Sciatic nerve (tissue), 2 donors: ENCODE results near the gene UGT8. TPM values are rescaled to one million over a fixed set of nuclear protein-coding genes. Genes with fewer than 3 reads are reported as not detected.
"Not testable (repeated sequence)": the region's sequence is repeated elsewhere in the genome, so short reads cannot be mapped to it uniquely, and the experiment has no call there.

Source experiments
- ATAC-seq: fragments of 200-7000 bp; cut with Tn5 transposase; one replicate; pipeline ENCODE4 v1.9.1; 2020; ENCODE audit warnings: mild to moderate bottlenecking, moderate library complexity
- DNase-seq: peaks from one replicate; pipeline ENCODE4 v3.0.0-alpha.2; 2020; ENCODE audit warnings: low spot score
- intact Hi-C: fragments of 100-400 bp; cut with DNase I; formaldehyde crosslinking; loops from one replicate; pipeline ENCODE4 v1.14.2; 2022
- total RNA-seq: library from RNA; stranded (reverse); fragmentation: NEBNext Ultra II Directional; extraction: Animal tissue kit (Norgen Biotek cat#: 25700); gene quantifications from one replicate; pipeline ENCODE4 v1.2.1, GENCODE V29; 2021
- donor health status: DM: no; HTN: no; CAD: no.
- donor health status: DM: no; HTN: no; CAD: no.

The UGT8 gene
- total RNA-seq, result 85.1 TPM

DNA sequence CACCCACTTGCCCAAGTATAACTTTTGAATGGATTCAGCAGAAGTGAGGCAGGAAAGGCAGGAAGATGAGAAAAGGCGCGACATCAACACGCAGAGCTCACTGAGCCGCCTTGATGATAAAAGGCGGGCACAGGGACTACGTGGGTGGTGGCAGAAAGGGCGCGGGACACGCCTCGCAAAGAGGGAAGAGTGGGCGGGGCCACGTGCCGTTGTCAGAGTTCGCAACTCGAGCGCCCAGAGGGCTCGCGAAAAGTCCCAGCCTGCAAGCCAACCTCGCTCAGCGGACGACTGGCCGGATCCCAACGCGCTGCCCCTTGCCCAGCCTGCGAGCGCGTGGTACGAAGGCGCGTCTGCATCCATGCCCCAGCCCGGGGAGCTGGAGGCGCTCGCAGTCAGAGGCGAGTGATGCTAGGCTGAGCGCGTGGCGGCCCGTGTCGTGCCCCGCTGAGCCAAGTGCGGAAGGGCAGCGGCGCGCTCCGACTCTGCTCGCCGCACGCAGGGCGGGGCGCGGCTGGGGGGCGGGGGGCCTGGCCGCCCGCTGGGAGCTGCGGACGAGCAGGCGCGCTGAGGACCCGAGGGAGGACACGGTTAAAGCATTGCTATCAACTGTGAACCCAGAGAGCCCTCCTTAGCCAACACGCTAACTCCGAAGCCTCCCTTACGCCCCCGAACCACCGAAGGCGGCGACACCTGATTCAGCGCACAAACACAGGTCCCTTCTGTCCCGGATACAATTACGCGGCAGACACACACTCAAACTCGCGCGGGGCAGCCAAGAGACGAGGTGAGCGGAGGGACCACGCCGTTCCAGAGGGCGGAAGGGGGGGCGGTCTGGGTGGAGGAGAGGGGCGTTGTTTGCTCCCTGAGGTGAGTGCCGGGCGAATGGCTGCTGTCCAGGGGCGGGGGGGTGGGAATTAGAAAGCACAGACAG lies at the start of gene UGT8:
UGT8 (plus strand) TSS at position 617 of the 931 bp plus-strand sequence. CDS start 24,074 bp downstream, outside the sequence.
- intact Hi-C loops, result no loop called here
- ATAC-seq (peak; percentile 59), DNase-seq (peak; percentile 78)

- intact Hi-C loops, result no loop called here
- no peak for DNase-seq
- no peak for ATAC-seq
Observed at GRCh38 chr4:114549638-114550037, 49.0 kb upstream of the UGT8 start.

- DNase-seq, result no peak
- ATAC-seq, result no peak
- intact Hi-C loops, result no loop called here
Observed at GRCh38 chr4:114558446-114559020, 40.1 kb upstream of the UGT8 start.

- ATAC-seq (no peak), DNase-seq (no peak)
- intact Hi-C loops, result no loop called here
Observed at GRCh38 chr4:114561590-114561989, 37.0 kb upstream of the UGT8 start.

- ATAC-seq (no peak), DNase-seq (no peak)
- intact Hi-C loops, result no loop called here
Observed at GRCh38 chr4:114562176-114562904, 36.3 kb upstream of the UGT8 start.

GRCh38 chr4:114563536-114564315 lies 34.9 kb upstream of the UGT8 start:
- no peak for ATAC-seq
- no peak for DNase-seq
- intact Hi-C loops, result no loop called here

GRCh38 chr4:114577386-114577785 lies 21.2 kb upstream of the UGT8 start:
- intact Hi-C loops, result no loop called here
- no peak for ATAC-seq
- no peak for DNase-seq

DNA sequence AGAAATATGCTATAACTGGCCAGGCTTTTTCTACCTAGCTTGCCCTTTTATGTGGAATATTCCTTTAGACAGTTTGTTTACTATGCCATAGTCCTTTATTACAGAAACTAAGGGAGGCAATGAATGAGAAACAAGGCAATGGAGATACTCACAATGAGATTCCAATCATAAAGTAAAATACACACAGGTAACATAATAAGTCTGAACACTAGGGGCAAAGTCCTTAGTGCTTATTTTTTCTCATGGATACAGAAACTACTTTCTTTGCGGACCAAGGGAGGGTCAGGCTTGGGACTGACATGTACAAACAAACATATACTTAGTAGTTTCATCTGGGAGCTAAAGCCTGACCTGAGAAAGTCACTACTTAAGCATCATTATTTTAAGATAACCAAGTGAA lies 16.0 kb upstream of the UGT8 start:
- intact Hi-C loops, result no loop called here
- DNase-seq (no peak), ATAC-seq (no peak)

DNA sequence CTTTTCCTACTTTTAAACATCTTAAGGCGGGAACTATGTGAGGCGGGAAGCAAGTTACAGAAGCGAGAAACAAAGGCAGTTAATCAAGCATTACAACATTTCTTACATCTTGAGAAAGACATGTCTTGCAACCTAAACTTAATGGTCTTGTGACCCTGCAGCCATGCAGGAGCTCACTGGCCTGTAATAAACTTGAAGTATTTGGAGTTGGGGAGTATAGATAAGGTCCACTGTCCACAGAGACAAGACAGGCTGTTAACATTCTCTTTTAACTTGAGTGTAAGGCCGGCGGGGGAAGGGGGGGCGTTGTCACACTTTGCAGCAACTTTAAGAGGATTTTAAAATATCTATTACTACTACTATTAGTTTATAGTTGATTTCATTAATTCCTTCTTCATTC lies 10.3 kb upstream of the UGT8 start:
- intact Hi-C loops, result no loop called here
- no peak for DNase-seq
- no peak for ATAC-seq

DNA sequence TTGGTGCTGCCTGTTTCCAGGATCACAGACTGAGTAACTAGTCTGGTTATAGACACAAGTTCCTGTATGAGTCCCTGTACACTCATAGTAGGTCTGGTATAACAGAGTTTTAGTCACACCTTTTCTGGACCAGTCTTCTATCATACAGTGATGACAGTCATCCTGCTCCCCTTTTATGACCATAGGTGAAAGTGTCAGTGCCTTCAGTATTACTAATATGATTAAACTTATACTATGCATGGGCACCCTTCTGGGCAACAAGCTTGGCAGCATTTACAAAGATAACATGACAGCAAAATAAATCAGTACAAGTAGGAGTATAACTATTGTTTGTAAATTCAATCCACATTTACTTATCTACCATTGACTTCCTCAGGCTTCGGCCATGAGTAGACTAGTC lies 8.2 kb upstream of the UGT8 start:
- intact Hi-C loops, DNase-seq, ATAC-seq: not testable (repeated sequence)

GRCh38 chr4:114593526-114593925 lies 5.1 kb upstream of the UGT8 start:
- DNase-seq (no peak), ATAC-seq (no peak)
- intact Hi-C loops, result no loop called here

GRCh38 chr4:114595207-114595606 lies 3.4 kb upstream of the UGT8 start:
- ATAC-seq (no peak), DNase-seq (no peak)

DNA sequence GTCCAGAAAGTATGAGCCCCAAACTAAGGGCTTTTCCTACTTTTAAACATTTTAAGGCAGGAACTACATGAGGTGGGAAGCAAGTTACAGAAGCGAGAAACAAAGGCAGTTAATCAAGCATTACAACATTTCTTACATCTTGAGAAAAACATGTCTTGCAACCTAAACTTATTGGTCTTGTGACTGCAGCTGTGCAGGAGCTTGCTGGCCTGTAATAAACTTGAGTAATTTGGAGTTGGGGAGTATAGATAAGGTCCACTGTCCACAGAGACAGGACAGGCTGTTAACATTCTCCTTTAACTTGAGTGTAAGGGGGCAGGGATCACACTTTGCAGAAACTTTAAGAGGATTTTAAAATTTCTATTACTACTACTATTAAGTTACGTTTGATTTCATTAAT lies 2.7 kb upstream of the UGT8 start:
- intact Hi-C loops, result no loop called here
- ATAC-seq, result no peak
- no peak for DNase-seq

More at GRCh38 chr4:114595207-114595606, 3.4 kb upstream of the UGT8 start:
- intact Hi-C loops, result no loop called here

GRCh38 chr4:114597410-114598115 lies 1.0 kb upstream of the UGT8 start:
- no peak for DNase-seq
- no peak for ATAC-seq
- intact Hi-C loops, result no loop called here

DNA sequence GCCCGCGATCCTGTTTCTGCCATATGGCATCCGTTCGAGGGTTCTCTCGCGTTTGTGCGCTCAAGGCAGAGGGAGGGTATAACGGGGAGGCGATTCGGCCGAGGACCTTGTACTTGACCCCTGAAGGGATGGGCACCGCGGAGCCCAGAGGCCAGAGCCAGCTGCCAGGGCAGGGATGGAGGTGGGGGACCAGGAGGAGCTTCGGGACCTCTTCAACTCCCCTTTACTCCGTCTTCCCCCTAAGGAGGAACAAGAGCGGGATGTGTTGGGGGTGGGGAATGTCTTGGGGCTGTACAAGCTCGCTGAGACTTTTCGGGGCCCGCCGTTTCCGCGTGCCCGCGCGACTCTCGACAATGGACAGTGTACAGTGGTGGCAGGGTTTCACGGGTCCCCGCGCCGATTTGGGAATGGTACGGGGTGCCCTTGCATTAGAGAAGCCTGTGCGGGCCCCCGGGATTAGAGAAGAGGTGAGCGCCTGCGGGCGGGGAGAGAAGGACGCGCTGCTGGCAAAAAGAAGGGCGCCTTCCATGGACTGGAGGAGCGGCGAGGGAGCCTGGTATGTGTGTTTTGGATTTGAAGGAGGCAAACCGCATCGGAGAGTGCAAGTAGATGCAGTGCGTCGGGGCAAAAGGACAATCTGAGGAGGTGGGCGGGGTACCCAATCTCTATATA lies 760 bp downstream of the UGT8 start:
- no peak for DNase-seq
- ATAC-seq, result peak; percentile 65
- intact Hi-C loops, result no loop called here

DNA sequence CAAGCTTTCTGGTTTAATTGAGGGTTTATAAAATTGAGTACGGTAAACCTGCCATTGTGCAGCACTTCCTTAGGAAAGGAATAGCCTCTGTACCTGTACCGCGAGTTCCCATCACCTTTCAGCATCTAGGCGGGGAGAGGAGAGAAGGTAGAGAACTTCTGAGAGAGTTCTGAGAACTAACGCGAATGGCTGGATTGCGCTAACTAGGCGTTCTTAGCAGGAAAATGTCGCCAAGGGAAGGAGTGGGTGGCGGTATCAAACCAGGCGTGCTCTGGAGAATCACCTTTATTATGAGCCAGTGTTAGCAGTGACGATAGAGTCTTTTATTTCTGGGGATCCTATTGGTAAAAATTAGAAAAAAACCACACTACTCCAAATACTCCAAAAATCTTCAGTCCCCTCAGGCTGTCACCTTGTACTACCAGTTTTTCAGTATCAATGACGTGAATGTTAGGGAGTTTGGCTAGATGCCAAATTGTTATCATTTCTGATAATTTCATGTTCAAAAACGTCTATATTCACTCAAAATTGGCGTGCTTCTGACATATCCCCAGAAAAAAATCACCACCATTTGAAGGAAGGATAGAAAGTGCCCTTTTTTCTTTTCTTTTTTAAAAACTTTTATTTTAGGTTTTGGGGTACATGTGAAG lies 1.4 kb downstream of the UGT8 start:
- intact Hi-C loops, result no loop called here
- DNase-seq, result no peak
- no peak for ATAC-seq

- intact Hi-C loops, result no loop called here
- no peak for ATAC-seq
- no peak for DNase-seq
Observed at GRCh38 chr4:114600672-114601071, 2.1 kb downstream of the UGT8 start.
